Activated CD4-positive, alpha-beta T cell treated with anti-CD3 and anti-CD28 coated beads, Interleukin-2, Interleukin-6, amounts not matched to agents 100 ng/mL and 50 ng/mL, durations not matched to agents 16 hours and 8 hours (primary cell): ENCODE measurements around the gene PCDHB11.
"Not testable (repeated sequence)": the region's sequence is repeated elsewhere in the genome, so short reads cannot be mapped to it uniquely, and the experiment has no call there.

Experiments
- DNase-seq: peaks from one replicate; pipeline ENCODE4 v3.0.0-alpha.2; 2020

Gene PCDHB11

GRCh38 chr5:141188682-141189081 is 10.7 kb upstream of the PCDHB11 start:
- DNase-seq: not testable (repeated sequence)

DNA sequence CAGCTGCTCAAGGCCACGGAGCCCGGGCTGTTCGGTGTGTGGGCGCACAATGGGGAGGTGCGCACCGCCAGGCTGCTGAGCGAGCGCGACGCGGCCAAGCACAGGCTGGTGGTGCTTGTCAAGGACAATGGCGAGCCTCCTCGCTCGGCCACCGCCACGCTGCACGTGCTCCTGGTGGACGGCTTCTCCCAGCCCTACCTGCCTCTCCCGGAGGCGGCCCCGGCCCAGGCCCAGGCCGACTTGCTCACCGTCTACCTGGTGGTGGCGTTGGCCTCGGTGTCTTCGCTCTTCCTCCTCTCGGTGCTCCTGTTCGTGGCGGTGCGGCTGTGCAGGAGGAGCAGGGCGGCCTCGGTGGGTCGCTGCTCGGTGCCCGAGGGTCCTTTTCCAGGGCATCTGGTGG is 10.3 kb upstream of the PCDHB11 start:
- DNase-seq: not testable (repeated sequence)

DNA sequence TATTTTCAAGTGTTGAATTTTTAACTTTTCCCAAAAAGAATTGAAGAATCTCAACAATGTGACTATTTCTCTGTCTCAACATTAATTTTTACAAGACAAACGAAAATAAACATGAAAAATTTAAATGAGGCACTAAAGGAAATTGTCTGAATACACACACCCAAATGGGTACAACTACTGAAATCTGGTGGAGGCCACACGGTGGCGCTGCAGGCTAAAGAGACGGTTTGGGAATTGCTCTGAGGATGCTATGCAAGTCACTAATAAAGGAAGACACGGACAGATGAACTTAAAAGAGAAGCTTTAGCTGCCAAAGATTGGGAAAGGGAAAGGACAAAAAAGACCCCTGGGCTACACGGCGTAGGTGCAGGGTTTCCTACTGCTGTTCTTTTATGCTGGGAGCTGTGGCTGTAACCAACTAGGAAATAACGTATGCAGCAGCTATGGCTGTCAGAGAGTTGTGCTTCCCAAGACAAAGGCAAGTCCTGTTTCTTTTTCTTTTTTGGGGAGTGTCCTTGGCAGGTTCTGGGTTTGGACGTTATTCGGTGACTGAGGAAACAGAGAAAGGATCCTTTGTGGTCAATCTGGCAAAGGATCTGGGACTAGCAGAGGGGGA is 7.2 kb upstream of the PCDHB11 start, which contains the start of gene PCDHB10:
Gene PCDHB10 (plus strand): TSS at position 244 of the 616 bp plus-strand sequence. CDS start 200 bp downstream, at position 444.
- peak; percentile 27 for DNase-seq

DNA sequence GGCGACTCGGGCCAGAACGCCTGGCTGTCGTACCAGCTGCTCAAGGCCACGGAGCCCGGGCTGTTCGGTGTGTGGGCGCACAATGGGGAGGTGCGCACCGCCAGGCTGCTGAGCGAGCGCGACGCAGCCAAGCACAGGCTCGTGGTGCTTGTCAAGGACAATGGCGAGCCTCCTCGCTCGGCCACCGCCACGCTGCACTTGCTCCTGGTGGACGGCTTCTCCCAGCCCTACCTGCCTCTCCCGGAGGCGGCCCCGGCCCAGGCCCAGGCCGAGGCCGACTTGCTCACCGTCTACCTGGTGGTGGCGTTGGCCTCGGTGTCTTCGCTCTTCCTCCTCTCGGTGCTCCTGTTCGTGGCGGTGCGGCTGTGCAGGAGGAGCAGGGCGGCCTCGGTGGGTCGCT is 5.1 kb upstream of the PCDHB11 start:
- DNase-seq: not testable (repeated sequence)

DNA sequence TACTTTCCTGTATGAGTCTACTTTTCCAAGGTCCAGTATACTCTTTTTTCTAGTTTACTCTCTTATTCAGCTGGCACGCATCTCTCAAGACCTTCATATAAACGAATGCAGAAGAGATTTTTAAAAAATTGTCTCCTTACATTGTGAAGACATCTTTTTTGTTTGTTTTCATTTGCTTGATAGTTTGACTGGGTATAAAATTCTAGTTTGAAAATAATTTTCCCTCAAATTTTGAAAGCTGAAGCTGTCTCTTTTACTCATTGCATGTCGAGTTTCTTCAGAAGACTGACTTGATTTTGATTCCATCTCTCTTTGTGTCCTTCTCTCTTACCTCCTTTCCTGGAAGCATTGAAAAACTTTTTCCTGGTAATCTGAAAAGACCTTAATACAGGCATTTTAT is 3.1 kb upstream of the PCDHB11 start:
- DNase-seq: no peak

DNA sequence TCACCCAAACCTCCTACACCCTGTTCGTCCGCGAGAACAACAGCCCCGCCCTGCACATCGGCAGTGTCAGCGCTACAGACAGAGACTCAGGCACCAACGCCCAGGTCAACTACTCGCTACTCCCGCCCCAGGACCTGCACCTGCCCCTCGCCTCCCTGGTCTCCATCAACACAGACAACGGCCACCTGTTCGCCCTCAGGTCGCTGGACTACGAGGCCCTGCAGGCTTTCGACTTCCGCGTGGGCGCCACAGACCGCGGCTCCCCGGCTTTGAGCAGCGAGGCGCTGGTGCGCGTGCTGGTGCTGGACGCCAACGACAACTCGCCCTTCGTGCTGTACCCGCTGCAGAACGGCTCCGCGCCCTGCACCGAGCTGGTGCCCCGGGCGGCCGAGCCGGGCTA is 1.7 kb downstream of the PCDHB11 start:
- DNase-seq: not testable (repeated sequence)

DNA sequence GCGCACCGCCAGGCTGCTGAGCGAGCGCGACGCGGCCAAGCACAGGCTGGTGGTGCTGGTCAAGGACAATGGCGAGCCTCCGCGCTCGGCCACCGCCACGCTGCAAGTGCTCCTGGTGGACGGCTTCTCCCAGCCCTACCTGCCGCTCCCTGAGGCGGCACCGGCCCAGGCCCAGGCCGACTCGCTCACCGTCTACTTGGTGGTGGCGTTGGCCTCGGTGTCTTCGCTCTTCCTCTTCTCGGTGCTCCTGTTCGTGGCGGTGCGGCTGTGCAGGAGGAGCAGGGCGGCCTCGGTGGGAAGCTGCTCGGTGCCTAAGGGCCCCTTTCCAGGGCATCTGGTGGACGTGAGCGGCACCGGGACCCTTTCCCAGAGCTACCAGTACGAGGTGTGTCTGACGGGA is 2.2 kb downstream of the PCDHB11 start:
- DNase-seq: not testable (repeated sequence)

GRCh38 chr5:141208478-141208877 is 9.1 kb downstream of the PCDHB11 start, which contains the start of gene PCDHB12:
PCDHB12 (plus strand) TSS chr5:141208719; CDS start chr5:141208908, 189 bp downstream.
- DNase-seq: no peak

- not testable (repeated sequence) for DNase-seq
Observed at GRCh38 chr5:141210281-141210680, 10.9 kb downstream of the PCDHB11 start.

GRCh38 chr5:141210849-141211248 is 11.4 kb downstream of the PCDHB11 start:
- DNase-seq: not testable (repeated sequence)

DNA sequence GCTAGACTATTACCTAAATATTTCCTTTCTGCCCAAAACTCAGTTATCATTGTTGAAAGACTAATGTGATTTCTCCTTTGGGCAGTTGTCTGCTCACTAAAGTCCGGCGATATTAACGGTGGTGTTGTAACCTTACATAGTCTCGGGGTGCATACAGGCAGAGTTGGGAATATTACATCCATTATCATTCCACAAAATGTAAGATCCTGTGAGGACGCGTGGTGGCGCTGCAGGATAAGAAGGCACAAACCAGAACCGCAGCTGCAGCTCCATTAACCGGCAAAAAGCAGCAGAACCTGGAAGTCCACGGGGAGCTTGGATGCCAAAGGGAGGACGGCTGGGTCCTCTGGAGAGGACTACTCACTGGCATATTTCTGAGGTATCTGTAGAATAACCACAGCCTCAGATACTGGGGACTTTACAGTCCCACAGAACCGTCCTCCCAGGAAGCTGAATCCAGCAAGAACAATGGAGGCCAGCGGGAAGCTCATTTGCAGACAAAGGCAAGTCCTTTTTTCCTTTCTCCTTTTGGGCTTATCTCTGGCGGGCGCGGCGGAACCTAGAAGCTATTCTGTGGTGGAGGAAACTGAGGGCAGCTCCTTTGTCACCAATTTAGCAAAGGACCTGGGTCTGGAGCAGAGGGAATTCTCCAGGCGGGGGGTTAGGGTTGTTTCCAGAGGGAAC is 14.4 kb downstream of the PCDHB11 start, which contains the start of gene PCDHB13:
Gene PCDHB13 (plus strand): TSS at position 264 of the 684 bp plus-strand sequence. CDS start 205 bp downstream, at position 469.
- peak; percentile 4 for DNase-seq

GRCh38 chr5:141214583-141214982 is 15.2 kb downstream of the PCDHB11 start:
- DNase-seq: not testable (repeated sequence)

DNA sequence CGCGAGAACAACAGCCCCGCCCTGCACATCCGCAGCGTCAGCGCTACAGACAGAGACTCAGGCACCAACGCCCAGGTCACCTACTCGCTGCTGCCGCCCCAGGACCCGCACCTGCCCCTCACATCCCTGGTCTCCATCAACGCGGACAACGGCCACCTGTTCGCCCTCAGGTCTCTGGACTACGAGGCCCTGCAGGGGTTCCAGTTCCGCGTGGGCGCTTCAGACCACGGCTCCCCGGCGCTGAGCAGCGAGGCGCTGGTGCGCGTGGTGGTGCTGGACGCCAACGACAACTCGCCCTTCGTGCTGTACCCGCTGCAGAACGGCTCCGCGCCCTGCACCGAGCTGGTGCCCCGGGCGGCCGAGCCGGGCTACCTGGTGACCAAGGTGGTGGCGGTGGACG is 16.1 kb downstream of the PCDHB11 start:
- DNase-seq: not testable (repeated sequence)

DNA sequence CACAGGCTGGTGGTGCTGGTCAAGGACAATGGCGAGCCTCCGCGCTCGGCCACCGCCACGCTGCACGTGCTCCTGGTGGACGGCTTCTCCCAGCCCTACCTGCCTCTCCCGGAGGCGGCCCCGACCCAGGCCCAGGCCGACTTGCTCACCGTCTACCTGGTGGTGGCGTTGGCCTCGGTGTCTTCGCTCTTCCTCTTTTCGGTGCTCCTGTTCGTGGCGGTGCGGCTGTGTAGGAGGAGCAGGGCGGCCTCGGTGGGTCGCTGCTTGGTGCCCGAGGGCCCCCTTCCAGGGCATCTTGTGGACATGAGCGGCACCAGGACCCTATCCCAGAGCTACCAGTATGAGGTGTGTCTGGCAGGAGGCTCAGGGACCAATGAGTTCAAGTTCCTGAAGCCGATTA is 16.6 kb downstream of the PCDHB11 start:
- not testable (repeated sequence) for DNase-seq

DNA sequence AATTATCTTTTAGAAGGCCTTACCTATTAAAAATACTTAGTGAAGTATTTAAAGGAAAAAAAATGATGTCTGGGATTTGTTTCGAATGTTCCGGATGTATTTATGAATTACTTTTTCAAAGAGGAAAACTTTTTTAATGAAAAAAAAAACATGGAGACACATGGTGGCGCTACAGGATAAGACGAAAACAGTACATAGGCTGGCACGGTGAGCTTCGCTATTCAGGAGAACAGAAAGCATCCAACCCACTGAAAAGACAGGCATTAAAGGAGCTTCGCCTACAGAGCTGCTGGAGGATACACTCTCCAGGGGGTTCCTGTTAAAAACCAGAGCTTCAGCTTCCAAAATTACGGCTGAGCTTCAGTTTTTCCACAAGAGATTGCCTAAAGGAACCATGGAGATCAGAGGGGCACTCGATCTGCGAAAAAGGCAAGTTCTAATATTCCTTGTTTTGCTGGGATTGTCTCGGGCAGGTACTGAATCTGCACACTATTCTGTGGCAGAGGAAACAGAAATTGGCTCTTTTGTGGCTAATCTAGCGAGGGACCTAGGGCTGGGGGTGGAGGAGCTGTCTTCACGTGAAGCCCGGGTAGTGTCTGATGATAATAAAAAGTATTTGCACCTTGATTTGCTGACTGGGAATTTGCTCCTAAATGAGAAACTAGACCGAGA is 23.8 kb downstream of the PCDHB11 start, which contains the start of gene PCDHB14:
Gene PCDHB14 (plus strand): TSS at position 232 of the 672 bp plus-strand sequence. CDS start 163 bp downstream, at position 395.
- no peak for DNase-seq

DNA sequence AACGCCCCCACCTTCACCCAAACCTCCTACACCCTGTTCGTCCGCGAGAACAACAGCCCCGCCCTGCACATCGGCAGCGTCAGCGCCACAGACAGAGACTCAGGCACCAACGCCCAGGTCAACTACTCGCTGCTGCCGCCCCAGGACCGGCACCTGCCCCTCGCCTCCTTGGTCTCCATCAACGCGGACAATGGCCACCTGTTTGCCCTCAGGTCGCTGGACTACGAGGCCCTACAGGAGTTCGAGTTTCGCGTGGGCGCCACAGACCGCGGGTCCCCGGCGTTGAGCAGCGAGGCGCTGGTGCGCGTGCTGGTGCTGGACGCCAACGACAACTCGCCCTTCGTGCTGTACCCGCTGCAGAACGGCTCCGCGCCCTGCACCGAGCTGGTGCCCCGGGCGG is 25.4 kb downstream of the PCDHB11 start:
- DNase-seq: not testable (repeated sequence)

GRCh38 chr5:141225421-141225820 is 26.0 kb downstream of the PCDHB11 start:
- DNase-seq: not testable (repeated sequence)

DNA sequence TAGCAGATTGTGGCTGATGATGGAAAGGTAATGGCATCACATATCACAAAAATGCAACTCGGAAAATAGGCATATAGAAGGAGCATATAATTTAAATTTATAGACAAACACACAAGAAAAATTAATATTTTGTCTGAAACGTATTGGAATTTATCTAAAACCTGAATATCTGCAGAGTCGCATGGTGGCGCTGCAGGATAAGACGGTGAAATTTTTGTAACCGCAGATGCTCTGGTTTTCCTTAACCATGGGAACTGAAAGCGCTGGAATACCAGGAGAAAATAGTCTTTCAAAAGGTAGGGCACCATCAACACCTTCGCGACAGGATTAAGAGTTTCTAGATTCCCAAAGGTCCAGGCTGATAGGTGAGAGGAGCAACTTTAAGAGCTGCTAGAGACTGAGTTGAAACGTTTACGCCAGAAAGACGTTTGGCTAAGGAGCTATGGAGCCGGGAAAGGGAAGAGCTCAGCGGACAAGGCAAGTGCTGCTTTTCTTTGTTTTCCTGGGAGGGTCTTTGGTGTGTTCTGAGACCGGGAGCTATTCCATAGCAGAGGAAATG is 34.8 kb downstream of the PCDHB11 start:
- no peak for DNase-seq

- not testable (repeated sequence) for DNase-seq
Observed at GRCh38 chr5:141235922-141236321, 36.5 kb downstream of the PCDHB11 start.

- DNase-seq: no peak
Observed at GRCh38 chr5:141236516-141237313, 37.3 kb downstream of the PCDHB11 start.

DNA sequence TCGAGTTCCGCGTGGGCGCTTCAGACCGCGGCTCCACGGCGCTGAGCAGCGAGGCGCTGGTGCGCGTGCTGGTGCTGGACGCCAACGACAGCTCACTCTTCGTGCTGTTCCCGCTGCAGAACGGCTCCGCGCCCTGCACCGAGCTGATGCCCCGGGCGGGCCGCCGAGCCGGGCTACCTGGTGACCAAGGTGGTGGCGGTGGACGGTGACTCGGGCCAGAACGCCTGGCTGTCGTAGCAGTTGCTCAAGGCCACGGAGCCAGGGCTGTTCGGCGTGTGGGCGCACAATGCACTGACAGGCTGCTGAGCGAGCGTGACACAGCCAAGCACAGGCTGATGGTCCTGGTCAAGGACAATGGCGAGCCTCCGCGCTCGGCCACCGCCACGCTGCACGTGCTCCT is 42.1 kb downstream of the PCDHB11 start:
- DNase-seq: no peak

- no peak for DNase-seq
Observed at GRCh38 chr5:141245250-141245717, 45.9 kb downstream of the PCDHB11 start, which contains the start of gene PCDHB15. PCDHB15 (plus strand) TSS chr5:141245395; CDS start chr5:141245579, 184 bp downstream.
